Endometrium (tissue), 2 donors: ENCODE measurements around the gene SMTNL2.
A peak's percentile ranks its signal among the peaks of the same experiment; 100 is the strongest.

Experiments
- FAIRE-seq: peaks from 2 replicates; lab custom pipeline; 2012; peaks lifted over from hg19 to GRCh38; lab: Jason Lieb, UNC
- donor health status: control.
- donor health status: control.

The SMTNL2 gene

GRCh38 chr17:4545217-4545951, 38.9 kb upstream of the SMTNL2 start:
- no peak for FAIRE-seq

- FAIRE-seq = no peak
Observed at GRCh38 chr17:4547118-4547906, 37.0 kb upstream of the SMTNL2 start.

GRCh38 chr17:4548061-4548461, 36.3 kb upstream of the SMTNL2 start:
- FAIRE-seq = no peak

- FAIRE-seq = no peak
Observed at GRCh38 chr17:4548721-4549531, 35.4 kb upstream of the SMTNL2 start.

- no peak for FAIRE-seq
Observed at GRCh38 chr17:4549781-4550533, 34.4 kb upstream of the SMTNL2 start.

GRCh38 chr17:4550534-4551039, 33.7 kb upstream of the SMTNL2 start:
- FAIRE-seq = no peak

- FAIRE-seq = no peak
Observed at GRCh38 chr17:4551141-4551540, 33.2 kb upstream of the SMTNL2 start.

- no peak for FAIRE-seq
Observed at GRCh38 chr17:4551796-4552525, 32.4 kb upstream of the SMTNL2 start.

GRCh38 chr17:4553669-4554068, 30.7 kb upstream of the SMTNL2 start:
- FAIRE-seq = no peak

GRCh38 chr17:4554441-4554996, 29.8 kb upstream of the SMTNL2 start:
- FAIRE-seq = no peak

- FAIRE-seq = peak; percentile 76
Observed at GRCh38 chr17:4554997-4555799, 29.1 kb upstream of the SMTNL2 start, which contains the start of gene MYBBP1A. Gene MYBBP1A (minus strand): TSS chr17:4555384. CDS start chr17:4555324, 60 bp downstream.

- FAIRE-seq = no peak
Observed at GRCh38 chr17:4555873-4556759, 28.2 kb upstream of the SMTNL2 start.

- FAIRE-seq = no peak
Observed at GRCh38 chr17:4556996-4557395, 27.3 kb upstream of the SMTNL2 start.

GRCh38 chr17:4557626-4558346, 26.5 kb upstream of the SMTNL2 start:
- no peak for FAIRE-seq

- FAIRE-seq = no peak
Observed at GRCh38 chr17:4558347-4558971, 25.9 kb upstream of the SMTNL2 start.

- FAIRE-seq = no peak
Observed at GRCh38 chr17:4559139-4559791, 25.1 kb upstream of the SMTNL2 start.

- no peak for FAIRE-seq
Observed at GRCh38 chr17:4559966-4560365, 24.4 kb upstream of the SMTNL2 start.
